ENCODE measurements around the gene CDK14.

The CDK14 gene

GRCh38 chr7:91091631-91092030 is 495.5 kb downstream of the CDK14 start:
- no peak for TF ChIP-seq CTCF (IDR thresholded peaks at IDR 0.05; ENCODE audit: insufficient read depth, low read length, poor library complexity, severe bottlenecking)
- H3K27me3 ChIP-seq (replicated peaks; ENCODE audit: control insufficient read depth, insufficient read depth, low read length): no peaks in the 10 kb centered on the region
- H3K4me3 ChIP-seq (replicated peaks; ENCODE audit: low read depth, low read length): no peak overlapping the region
- no peak for DNase-seq (ENCODE audit: extremely low read depth, insufficient read length)
- no peaks in the 10 kb centered on the region for H3K36me3 ChIP-seq (ENCODE audit: control insufficient read depth, insufficient read depth, low read length)

GRCh38 chr7:91093181-91093580 is 497.1 kb downstream of the CDK14 start:
- Histone ChIP-seq H3K36me3 (ENCODE audit: control insufficient read depth, insufficient read depth, low read length) (no peaks in the 10 kb centered on the region), H3K4me3 (replicated peaks; ENCODE audit: low read depth, low read length) (no peak overlapping the region), H3K27me3 (replicated peaks; ENCODE audit: control insufficient read depth, insufficient read depth, low read length) (no peaks in the 10 kb centered on the region)
- no peak for TF ChIP-seq CTCF (IDR thresholded peaks at IDR 0.05; ENCODE audit: insufficient read depth, low read length, poor library complexity, severe bottlenecking)
- DNase-seq (ENCODE audit: extremely low read depth, insufficient read length): no peak

DNA sequence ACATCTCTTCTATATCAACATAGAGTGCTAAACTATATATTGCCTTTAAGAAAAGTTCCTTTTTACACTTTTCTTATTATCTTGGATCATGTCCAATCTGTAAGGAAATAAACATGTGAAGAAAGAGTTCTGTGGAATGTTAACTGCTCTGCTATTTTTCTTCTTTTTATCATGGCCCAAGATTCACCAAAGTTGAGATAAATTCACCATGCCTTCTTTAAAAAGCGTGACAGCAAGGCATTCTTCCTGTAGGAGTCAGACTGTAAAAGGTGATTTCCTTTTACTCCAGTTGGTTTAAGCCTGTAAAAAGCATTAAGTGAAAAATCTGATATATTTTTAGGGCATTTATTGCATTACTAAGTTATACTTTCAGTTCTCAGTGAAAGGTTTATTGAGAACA is 502.4 kb downstream of the CDK14 start:
- no peak for DNase-seq (ENCODE audit: extremely low read depth, insufficient read length)
- no peak for TF ChIP-seq CTCF (IDR thresholded peaks at IDR 0.05; ENCODE audit: insufficient read depth, low read length, poor library complexity, severe bottlenecking)

DNA sequence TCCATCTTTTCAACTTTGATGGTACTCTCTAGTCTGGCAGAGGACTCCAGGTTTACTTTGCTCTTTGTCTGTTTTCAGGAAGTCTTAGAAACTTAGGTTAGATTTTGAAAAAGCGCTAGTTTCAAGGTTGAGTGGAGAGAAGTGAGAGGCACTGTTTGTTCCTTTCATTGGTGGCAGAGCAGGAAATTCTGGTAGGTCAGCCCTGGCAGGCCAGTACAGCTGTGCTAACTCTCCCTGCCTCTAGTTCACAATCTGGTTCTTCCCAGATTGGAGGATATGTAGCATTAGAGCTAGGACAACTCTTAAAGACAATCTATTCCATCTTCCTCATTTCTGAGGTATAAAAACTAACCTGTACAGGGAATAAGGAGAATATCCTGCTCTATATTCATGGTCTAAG is 507.2 kb downstream of the CDK14 start:
- no peak overlapping the region for H3K4me3 ChIP-seq (replicated peaks; ENCODE audit: low read depth, low read length)
- no peaks in the 10 kb centered on the region for H3K36me3 ChIP-seq (ENCODE audit: control insufficient read depth, insufficient read depth, low read length)
- no peak for DNase-seq (ENCODE audit: extremely low read depth, insufficient read length)
- no peak for TF ChIP-seq CTCF (IDR thresholded peaks at IDR 0.05; ENCODE audit: insufficient read depth, low read length, poor library complexity, severe bottlenecking)
- no peaks in the 10 kb centered on the region for H3K27me3 ChIP-seq (replicated peaks; ENCODE audit: control insufficient read depth, insufficient read depth, low read length)

More for the DNA sequence above, 502.4 kb downstream of the CDK14 start:
- H3K27me3 ChIP-seq (replicated peaks; ENCODE audit: control insufficient read depth, insufficient read depth, low read length): no peaks in the 10 kb centered on the region
- H3K4me3 ChIP-seq (replicated peaks; ENCODE audit: low read depth, low read length): no peak overlapping the region
- no peaks in the 10 kb centered on the region for H3K36me3 ChIP-seq (ENCODE audit: control insufficient read depth, insufficient read depth, low read length)

DNA sequence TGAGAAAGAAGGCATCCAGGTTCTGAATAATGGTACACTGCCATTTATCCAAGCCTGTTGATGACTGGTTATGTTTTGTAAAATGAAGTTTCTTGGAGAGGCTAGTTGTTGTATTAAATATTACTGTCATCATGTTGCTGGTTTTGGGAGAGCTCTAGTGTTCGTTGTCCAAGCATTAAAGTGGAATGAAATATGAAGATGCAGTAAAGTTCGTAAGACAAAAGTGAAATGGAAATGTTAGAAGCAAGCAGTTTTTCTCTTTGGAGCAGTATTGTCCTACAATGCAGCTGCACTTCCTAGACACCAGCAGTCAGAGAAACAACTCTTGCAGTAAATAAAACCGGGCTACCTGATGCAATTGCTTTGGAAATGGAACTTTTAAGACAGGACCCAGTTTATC is 511.3 kb downstream of the CDK14 start:
- Histone ChIP-seq H3K27me3 (replicated peaks; ENCODE audit: control insufficient read depth, insufficient read depth, low read length) (no peaks in the 10 kb centered on the region), H3K36me3 (ENCODE audit: control insufficient read depth, insufficient read depth, low read length) (no peaks in the 10 kb centered on the region), H3K4me3 (replicated peaks; ENCODE audit: low read depth, low read length) (no peak overlapping the region)
- no peak for DNase-seq (ENCODE audit: extremely low read depth, insufficient read length)
- no peak for TF ChIP-seq CTCF (IDR thresholded peaks at IDR 0.05; ENCODE audit: insufficient read depth, low read length, poor library complexity, severe bottlenecking)

GRCh38 chr7:91109200-91109599 is 513.1 kb downstream of the CDK14 start:
- DNase-seq (ENCODE audit: extremely low read depth, insufficient read length): no peak
- H3K4me3 ChIP-seq (replicated peaks; ENCODE audit: low read depth, low read length): no peak overlapping the region
- no peak for TF ChIP-seq CTCF (IDR thresholded peaks at IDR 0.05; ENCODE audit: insufficient read depth, low read length, poor library complexity, severe bottlenecking)
- no peaks in the 10 kb centered on the region for H3K27me3 ChIP-seq (replicated peaks; ENCODE audit: control insufficient read depth, insufficient read depth, low read length)
- H3K36me3 ChIP-seq (ENCODE audit: control insufficient read depth, insufficient read depth, low read length): no peaks in the 10 kb centered on the region
